Measurements from ENCODE around the gene BANP. TPM values are rescaled to one million over a fixed set of nuclear protein-coding genes. Genes with fewer than 3 reads are reported as not detected.

Gene BANP
- total RNA-seq, 1 experiment from 2014 or later, result 37.2 TPM

DNA sequence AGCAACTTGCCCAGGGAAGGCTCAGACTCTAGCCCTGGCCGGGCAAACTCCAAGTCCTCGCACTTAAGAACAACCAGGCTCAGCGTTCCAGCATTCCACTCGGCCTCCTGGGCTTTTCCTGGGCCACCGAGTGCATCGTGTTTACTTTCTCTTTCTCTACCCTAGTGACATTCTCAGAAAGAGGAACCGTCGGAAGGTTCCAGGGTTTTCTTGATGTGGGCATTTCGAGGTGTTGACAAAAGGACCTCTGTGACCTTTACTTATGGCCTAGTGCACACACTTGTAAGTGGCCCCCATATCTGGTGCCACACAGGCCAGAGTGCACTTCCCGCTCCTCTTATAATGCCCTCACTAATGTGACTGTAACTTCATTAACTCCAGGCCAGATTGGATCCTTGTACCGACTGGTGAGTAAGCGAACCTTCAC lies 3.1 kb upstream of the BANP start:
- TF ChIP-seq SIN3A (IDR thresholded peaks at IDR 0.05; ENCODE audit: low read depth), result no peak
- TF ChIP-seq, protein P1, sequence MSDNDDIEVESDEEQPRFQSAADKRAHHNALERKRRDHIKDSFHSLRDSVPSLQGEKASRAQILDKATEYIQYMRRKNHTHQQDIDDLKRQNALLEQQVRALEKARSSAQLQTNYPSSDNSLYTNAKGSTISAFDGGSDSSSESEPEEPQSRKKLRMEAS (IDR thresholded peaks at IDR 0.05), result no peak
- TF ChIP-seq POLR2AphosphoS5 (IDR thresholded peaks at IDR 0.05; ENCODE audit: low read depth, low read length), result no peak
- no peak for TF ChIP-seq FOSL1 (IDR thresholded peaks at IDR 0.05; ENCODE audit: low read depth)
- TF ChIP-seq SRF (IDR thresholded peaks at IDR 0.05; ENCODE audit: low read depth), result no peak
- TF ChIP-seq, protein P2, sequence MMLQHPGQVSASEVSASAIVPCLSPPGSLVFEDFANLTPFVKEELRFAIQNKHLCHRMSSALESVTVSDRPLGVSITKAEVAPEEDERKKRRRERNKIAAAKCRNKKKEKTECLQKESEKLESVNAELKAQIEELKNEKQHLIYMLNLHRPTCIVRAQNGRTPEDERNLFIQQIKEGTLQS (IDR thresholded peaks at IDR 0.05), result no peak
- TF ChIP-seq TCF7L2 (IDR thresholded peaks at IDR 0.05; ENCODE audit: borderline replicate concordance, extremely low read depth, insufficient read depth, insufficient read length), result no peak
- no peak for TF ChIP-seq EZH2 (IDR thresholded peaks at IDR 0.05)
- Histone ChIP-seq H3K4me2 (ENCODE audit: low read length) (no peak overlapping the region), H3K9me3 (ENCODE audit: control insufficient read depth in 1 of 2, insufficient read depth in 1 of 2, low read depth in 1 of 2, low read length in 2 of 2) (no peaks in the 10 kb centered on the region), H3K79me2 (ENCODE audit: insufficient read depth, low read length) (peaks cover 16% of the 10 kb centered on the region), H3K9ac (ENCODE audit: low read length) (no peak overlapping the region), H3K27me3 (ENCODE audit: insufficient read depth, low read length) (no peaks in the 10 kb centered on the region), H3K36me3 (ENCODE audit: control insufficient read depth in 1 of 2, insufficient read depth in 2 of 2, low read length in 2 of 2) (no peaks in the 10 kb centered on the region; a peak in 1 of 4 replicates), H3K4me1 (ENCODE audit: control insufficient read depth in 1 of 2, insufficient read depth in 2 of 2, low read length in 2 of 2) (peaks cover 41 to 48% of the 10 kb centered on the region in 2 experiments), H3K9me2 (ENCODE audit: insufficient read depth) (no peaks in the 10 kb centered on the region), H3K27ac (ENCODE audit: low read depth, low read length) (no peak overlapping the region), H3K4me3 (replicated peaks in 1 of 2; ENCODE audit: low read depth in 1 of 2, low read length in 2 of 2) (no peak overlapping the region), H4K20me1 (ENCODE audit: insufficient read depth) (no peaks in the 10 kb centered on the region), H2AFZ (ENCODE audit: low read depth, low read length, poor library complexity, severe bottlenecking) (no peak overlapping the region)
- POLR2A ChIA-PET, result no interaction called here
- no TSS peak for BruUV-seq (replicated peaks)
- DNase-seq (ENCODE audit: low read depth, low spot score) (no peak), ATAC-seq (no peak)
- CTCF ChIA-PET, result no interaction called here
- RAD21 ChIA-PET (ENCODE audit: low non-redundant PET in 1 of 2, low total read pairs in 2 of 2, uncharacterized antibody in 2 of 2, unreplicated experiment in 2 of 2), result no interaction called here
- intact Hi-C loops (cut with micrococcal nuclease), result no loop called here

DNA sequence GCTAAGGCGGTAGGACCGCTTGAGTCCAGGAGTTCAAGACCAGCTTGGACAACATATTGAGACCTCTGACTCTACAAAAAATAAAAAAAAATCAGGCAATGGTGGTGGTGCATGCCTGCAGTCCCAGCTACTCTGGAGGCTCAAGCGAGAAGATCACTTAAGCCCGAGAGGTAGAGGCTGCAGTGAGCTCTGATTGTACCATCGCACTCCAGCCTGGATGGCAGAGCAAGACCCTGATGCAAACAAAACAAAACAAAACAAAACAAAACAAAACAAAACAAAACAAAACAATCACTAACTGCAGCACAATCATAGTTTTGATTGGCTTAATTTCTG lies 2.5 kb upstream of the BANP start:
- CTCF ChIA-PET, result no interaction called here
- Histone ChIP-seq H3K4me1 (ENCODE audit: control insufficient read depth in 1 of 2, insufficient read depth in 2 of 2, low read length in 2 of 2) (peaks cover 41 to 48% of the 10 kb centered on the region in 2 experiments), H3K27me3 (ENCODE audit: insufficient read depth, low read length) (no peaks in the 10 kb centered on the region), H3K36me3 (ENCODE audit: control insufficient read depth in 1 of 2, insufficient read depth in 2 of 2, low read length in 2 of 2) (peaks cover 0 to 4% of the 10 kb centered on the region in 2 experiments; a peak in 2 of 4 replicates), H4K20me1 (ENCODE audit: insufficient read depth) (no peaks in the 10 kb centered on the region), H3K27ac (ENCODE audit: low read depth, low read length) (no peak overlapping the region), H3K79me2 (ENCODE audit: insufficient read depth, low read length) (peaks cover 21% of the 10 kb centered on the region), H3K9ac (ENCODE audit: low read length) (peak overlapping the region; percentile 83), H3K4me3 (replicated peaks in 1 of 2; ENCODE audit: low read depth in 1 of 2, low read length in 2 of 2) (no peak overlapping the region), H3K9me3 (ENCODE audit: control insufficient read depth in 1 of 2, insufficient read depth in 1 of 2, low read depth in 1 of 2, low read length in 2 of 2) (no peaks in the 10 kb centered on the region), H3K9me2 (ENCODE audit: insufficient read depth) (no peaks in the 10 kb centered on the region), H3K4me2 (ENCODE audit: low read length) (no peak overlapping the region), H2AFZ (ENCODE audit: low read depth, low read length, poor library complexity, severe bottlenecking) (no peak overlapping the region)
- POLR2A ChIA-PET, result no interaction called here
- BruUV-seq (replicated peaks), result no TSS peak
- ATAC-seq (no peak), DNase-seq (ENCODE audit: low read depth, low spot score) (no peak)
- RAD21 ChIA-PET (ENCODE audit: low non-redundant PET in 1 of 2, low total read pairs in 2 of 2, uncharacterized antibody in 2 of 2, unreplicated experiment in 2 of 2), result interaction anchor here in 1 of 2 experiments (0.6 kb wide), 1 partner anchor 80 kb away, joined by 3 read pairs; no protein-coding TSS in a partner anchor
- TF ChIP-seq RAD21 (IDR thresholded peaks at IDR 0.05; ENCODE audit: low read depth) (no peak), POLR2AphosphoS5 (IDR thresholded peaks at IDR 0.05; ENCODE audit: low read depth, low read length) (no peak), POLR2A (IDR thresholded peaks at IDR 0.05; ENCODE audit: borderline replicate concordance, extremely low read depth, insufficient read depth, insufficient read length) (no peak), SIN3A (IDR thresholded peaks at IDR 0.05; ENCODE audit: low read depth) (no peak), CEBPB (IDR thresholded peaks at IDR 0.05; ENCODE audit: low read depth) (no peak), CBX3 (IDR thresholded peaks at IDR 0.05; ENCODE audit: low read depth) (no peak), ELF1 (IDR thresholded peaks at IDR 0.05; ENCODE audit: borderline replicate concordance, low read depth) (no peak)
- TF ChIP-seq, protein P2 (IDR thresholded peaks at IDR 0.05), result no peak
- TF ChIP-seq, protein P3, sequence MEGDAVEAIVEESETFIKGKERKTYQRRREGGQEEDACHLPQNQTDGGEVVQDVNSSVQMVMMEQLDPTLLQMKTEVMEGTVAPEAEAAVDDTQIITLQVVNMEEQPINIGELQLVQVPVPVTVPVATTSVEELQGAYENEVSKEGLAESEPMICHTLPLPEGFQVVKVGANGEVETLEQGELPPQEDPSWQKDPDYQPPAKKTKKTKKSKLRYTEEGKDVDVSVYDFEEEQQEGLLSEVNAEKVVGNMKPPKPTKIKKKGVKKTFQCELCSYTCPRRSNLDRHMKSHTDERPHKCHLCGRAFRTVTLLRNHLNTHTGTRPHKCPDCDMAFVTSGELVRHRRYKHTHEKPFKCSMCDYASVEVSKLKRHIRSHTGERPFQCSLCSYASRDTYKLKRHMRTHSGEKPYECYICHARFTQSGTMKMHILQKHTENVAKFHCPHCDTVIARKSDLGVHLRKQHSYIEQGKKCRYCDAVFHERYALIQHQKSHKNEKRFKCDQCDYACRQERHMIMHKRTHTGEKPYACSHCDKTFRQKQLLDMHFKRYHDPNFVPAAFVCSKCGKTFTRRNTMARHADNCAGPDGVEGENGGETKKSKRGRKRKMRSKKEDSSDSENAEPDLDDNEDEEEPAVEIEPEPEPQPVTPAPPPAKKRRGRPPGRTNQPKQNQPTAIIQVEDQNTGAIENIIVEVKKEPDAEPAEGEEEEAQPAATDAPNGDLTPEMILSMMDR (IDR thresholded peaks at IDR 0.05 in 2 of 3, conservative IDR thresholded peaks at IDR 0.05 in 1 of 3; ENCODE audit: borderline replicate concordance in 1 of 3, insufficient read depth in 1 of 3, low read depth in 2 of 3, low read length in 2 of 3), result no peak
- intact Hi-C loops (cut with micrococcal nuclease), result no loop called here

Measured in HCT116 (cell line).